K562 (cell line): ENCODE results near the gene AP2A2. TPM values are rescaled to one million over a fixed set of nuclear protein-coding genes. Genes with fewer than 3 reads are reported as not detected.

ENCODE experiments used
- ATAC-seq: fragments of 200-7000 bp; cut with Tn5 transposase; 3 replicates; pipeline ENCODE4 v1.9.1; 2020; ENCODE audit warnings: moderate library complexity
- BruUV-seq: library from RNA; stranded (reverse); fragments of 400-500 nt; replicated peaks from 2 replicates; lab custom pipeline; 2021; lab: Mats Ljungman, UMichigan
- CTCF ChIA-PET: fragments of 300-600 bp; formaldehyde crosslinking; extraction: SDS; loops from one replicate; lab custom pipeline; 2021; ENCODE audit warnings: low intra/inter-chr PET ratio; lab: Yijun Ruan, JAX
- POLR2A ChIA-PET: fragments of 300-600, 350-650 bp; sonication (Branson Sonifier 250); formaldehyde crosslinking; extraction: SDS; loops from one replicate; lab custom pipeline; 2021; ENCODE audit warnings: antibody characterized with exemption, inconsistent platforms; lab: Yijun Ruan, JAX
- DNase-seq, 4 experiments: peaks; one replicate each; pipeline versions ENCODE4 v3.0.0 to v3.0.0-alpha.2; 2011 to 2018; ENCODE audit warnings: low spot score in 3 of 4, mixed read lengths in 3 of 4; ENCODE audit errors: extremely low read depth in 1 of 4
- FAIRE-seq: peaks from 2 replicates; lab custom pipeline; 2011; peaks lifted over from hg19 to GRCh38; lab: Jason Lieb, UNC
- H2AFZ ChIP-seq: 2 replicates; pipeline ENCODE4 v1.6.0; 2011; ENCODE audit warnings: low read depth, low read length, control low read depth, inconsistent platforms
- H3K27ac ChIP-seq: fragments of 200-600 bp; 3 replicates; pipeline ENCODE4 v1.8.0; 2011; ENCODE audit warnings: low read depth, mild to moderate bottlenecking, control low read depth, inconsistent platforms, low read length, moderate library complexity, mixed read lengths; ENCODE audit errors: extremely low read depth
- H3K27me3 ChIP-seq, 2 experiments: fragments of 300-600 bp in 1 of 2; 2 replicates in 1 of 2; 3 replicates in 1 of 2; pipeline versions ENCODE4 v1.6.0 to v1.8.0; 2011; ENCODE audit warnings: inconsistent platforms in 2 of 2, low read length in 2 of 2, mild to moderate bottlenecking in 1 of 2, mixed read lengths in 1 of 2, moderate library complexity in 1 of 2; ENCODE audit not compliant: control insufficient read depth in 2 of 2, insufficient read depth in 2 of 2
- H3K36me3 ChIP-seq: fragments of 300-600 bp; 3 replicates; pipeline ENCODE4 v1.8.0; 2011; ENCODE audit warnings: mild to moderate bottlenecking, low read length, inconsistent platforms; ENCODE audit not compliant: control insufficient read depth, insufficient read depth
- H3K4me1 ChIP-seq, 2 experiments: fragments of 200-600 bp in 1 of 2; replicated peaks in 1 of 2; 2 replicates in 1 of 2; 3 replicates in 1 of 2; pipeline versions ENCODE4 v1.5.1 to v1.8.0; 2011; ENCODE audit warnings: inconsistent platforms in 2 of 2, low read length in 2 of 2, mild to moderate bottlenecking in 1 of 2, mixed read lengths in 1 of 2, moderate library complexity in 1 of 2; ENCODE audit not compliant: control insufficient read depth in 2 of 2, insufficient read depth in 2 of 2
- H3K4me2 ChIP-seq: 2 replicates; pipeline ENCODE4 v1.6.1; 2011; ENCODE audit warnings: low read length, control low read depth, inconsistent platforms, mixed read lengths; ENCODE audit not compliant: insufficient read depth
- H3K4me3 ChIP-seq: fragments of 200-600 bp; sonication (generic), shearing (Covaris generic); 2 replicates; pipeline ENCODE4 v1.5.1; 2016; ENCODE audit warnings: control low read depth, inconsistent platforms
- H3K79me2 ChIP-seq: fragments of 200-600 bp; 3 replicates; pipeline ENCODE4 v1.8.0; 2011; ENCODE audit warnings: low read length, inconsistent platforms; ENCODE audit not compliant: control insufficient read depth, insufficient read depth
- H3K9ac ChIP-seq, 2 experiments: 2 replicates each; pipeline versions ENCODE4 v1.6.0 to v1.6.1; 2011; ENCODE audit warnings: low read depth in 2 of 2, low read length in 2 of 2, control low read depth in 1 of 2, inconsistent platforms in 1 of 2, mild to moderate bottlenecking in 1 of 2, mixed read lengths in 1 of 2; ENCODE audit not compliant: insufficient read depth in 1 of 2
- H3K9me1 ChIP-seq: one replicate; pipeline ENCODE4 v1.6.0; 2011; ENCODE audit warnings: inconsistent platforms, mild to moderate bottlenecking, low read length, moderate library complexity; ENCODE audit not compliant: control insufficient read depth, insufficient read depth
- H3K9me3 ChIP-seq: replicated peaks from 2 replicates; pipeline ENCODE4 v1.5.1; 2011; ENCODE audit warnings: low read depth, low read length, inconsistent platforms; ENCODE audit not compliant: control insufficient read depth, insufficient read depth
- H4K20me1 ChIP-seq: replicated peaks from 2 replicates; pipeline ENCODE4 v1.6.1; 2011; ENCODE audit warnings: low read length, inconsistent platforms, mixed read lengths; ENCODE audit not compliant: control insufficient read depth, insufficient read depth
- ARID3B ChIP-seq: fragments of 250-450 bp; sonication (Bioruptor Pico); IDR thresholded peaks from 2 replicates; pipeline ENCODE4 v1.4.0; 2020; ENCODE audit warnings: borderline replicate concordance
- ATF3 ChIP-seq, 2 experiments: fragments of 450-650 bp in 1 of 2; sonication (generic) in 1 of 2; formaldehyde crosslinking in 1 of 2; IDR thresholded peaks in 1 of 2; conservative IDR thresholded peaks in 1 of 2; 2 replicates each; pipeline versions ENCODE4 v1.6.1 to v1.8.1; 2016 to 2023; ENCODE audit warnings: mild to moderate bottlenecking in 2 of 2, moderate library complexity in 2 of 2, inconsistent platforms in 1 of 2, missing genetic modification reagents in 1 of 2
- E2F6 ChIP-seq, 2 experiments: IDR thresholded peaks; 2 replicates each; pipeline ENCODE4 v1.6.1; 2011; ENCODE audit warnings: borderline replicate concordance in 1 of 2, control low read depth in 1 of 2, low read depth in 1 of 2, low read length in 1 of 2, mild to moderate bottlenecking in 1 of 2, mixed read lengths in 1 of 2, moderate library complexity in 1 of 2; ENCODE audit not compliant: insufficient read depth in 1 of 2, insufficient read length in 1 of 2, poor library complexity in 1 of 2, severe bottlenecking in 1 of 2; ENCODE audit errors: extremely low read depth in 1 of 2
- HMG20A ChIP-seq: fragments of 450-650 bp; formaldehyde crosslinking; conservative IDR thresholded peaks from 2 replicates; pipeline ENCODE4 v1.4.0; 2020; ENCODE audit warnings: mild to moderate bottlenecking, mixed read lengths
- ILF3 ChIP-seq: fragments of 450-650 bp; IDR thresholded peaks from 2 replicates; pipeline ENCODE4 v1.6.1; 2018; ENCODE audit warnings: antibody characterized with exemption, mild to moderate bottlenecking, moderate library complexity, borderline replicate concordance
- JUN ChIP-seq, 2 experiments: sonication (generic) in 1 of 2; formaldehyde crosslinking in 1 of 2; IDR thresholded peaks; 2 replicates each; pipeline versions ENCODE4 v1.6.1 to v1.8.0; 2012 to 2022; ENCODE audit warnings: borderline replicate concordance in 2 of 2, mild to moderate bottlenecking in 2 of 2, improper control_type of control experiment in 1 of 2, low read depth in 1 of 2, low read length in 1 of 2, missing genetic modification reagents in 1 of 2
- MXI1 ChIP-seq: IDR thresholded peaks from 2 replicates; pipeline ENCODE4 v1.6.1; 2011; ENCODE audit warnings: low read depth, mild to moderate bottlenecking, improper control_type of control experiment, low read length
- NELFE ChIP-seq: IDR thresholded peaks from 2 replicates; pipeline ENCODE4 v1.6.1; 2011; ENCODE audit warnings: mild to moderate bottlenecking; ENCODE audit not compliant: insufficient read depth, insufficient read length
- WGBS: fragments of 100-300 bp; shearing (Covaris generic); methylation state at CpG from one replicate; pipeline ENCODE4 v1.1.6; 2016; ENCODE audit warnings: low coverage, mixed read lengths; ENCODE audit not compliant: insufficient coverage; ENCODE audit errors: missing lambda C conversion rate; 5-methylcytosine and 5-hydroxymethylcytosine counted together
- in situ Hi-C: fragments of 300-500 bp; cut with MboI; formaldehyde crosslinking; loops from 4 replicates; pipeline ENCODE4 v1.15.0; 2018; ENCODE audit warnings: inconsistent platforms, mixed read lengths
- intact Hi-C: fragments of 100-400 bp; cut with micrococcal nuclease; formaldehyde crosslinking; loops from 2 replicates; pipeline ENCODE4 v1.14.2; 2022
- polyA plus RNA-seq, 8 experiments: library from polyadenylated mRNA; depleted of rRNA in 4 of 8; stranded (reverse) in 5 of 8; unstranded in 3 of 8; fragments of >200 nt; fragmentation: Nextera tagmentation in 2 of 8; fragmentation: Illumina TruSeq in 1 of 8; extraction: Ambion mirVana in 2 of 8; extraction: Trizol in 1 of 8; gene quantifications; 2 replicates each; pipeline versions ENCODE4 v1.2.1 to v1.2.3, GENCODE V29; 2011 to 2014; ENCODE audit warnings: inconsistent platforms in 1 of 8, missing spikeins in 1 of 8
- total RNA-seq, 7 experiments: library from RNA; depleted of rRNA in 6 of 7; stranded (reverse); fragments of >200 nt in 6 of 7; fragmentation: Illumina TruSeq in 2 of 7; extraction: Trizol in 2 of 7; gene quantifications; 2 replicates each; pipeline versions ENCODE4 v1.2.1 to v1.2.3, GENCODE V29; 2011 to 2021; ENCODE audit warnings: low replicate concordance in 1 of 7

Gene AP2A2
- total and polyA plus RNA-seq, 9 of the 15 experiments (the other 6 are each of a cell fraction or from before 2014, with no cell fraction given) = 0.69 to 41.7 (median 15.2) TPM

- no peak; the same call in 2 of the 3 replicates for ATAC-seq
- H3K79me2 ChIP-seq = no peaks in the 10 kb centered on the region
- no peaks in the 10 kb centered on the region; the same call in 1 of the 2 replicates for H4K20me1 ChIP-seq
- in situ Hi-C loops = no loop called here
- H3K9me1 ChIP-seq = no peaks in the 10 kb centered on the region
- peaks cover 0 to 55% of the 10 kb centered on the region in 2 experiments; a peak in 3 of 5 replicates for H3K27me3 ChIP-seq
- WGBS = 14% methylated on average over 12 of the region's 16 CpGs
- peaks cover 0 to 71% of the 10 kb centered on the region in 2 experiments; a peak in 2 of 5 replicates for H3K4me1 ChIP-seq
- DNase-seq = no peak
- intact Hi-C loops = no loop called here
- no peaks in the 10 kb centered on the region for H3K36me3 ChIP-seq
- TF ChIP-seq ATF3 (IDR thresholded peaks at IDR 0.05) (no peak), ATF3 (CRISPR knock-in tag; conservative IDR thresholded peaks at IDR 0.05) (no peak)
- no peak overlapping the region for H3K4me3 ChIP-seq
- CTCF ChIA-PET = no interaction called here
- FAIRE-seq = no peak
- no peak overlapping the region for H2AFZ ChIP-seq
- BruUV-seq = no TSS peak
- H3K4me2 ChIP-seq = no peak overlapping the region
- no peak overlapping the region for H3K9ac ChIP-seq
- POLR2A ChIA-PET = interaction anchor here (0.5 to 0.7 kb wide), 2 partner anchors 9 to 911 kb away, joined by 3 to 5 read pairs; no protein-coding TSS in a partner anchor
- H3K9me3 ChIP-seq = no peaks in the 10 kb centered on the region
- no peak overlapping the region for H3K27ac ChIP-seq
These were observed 104.0 kb downstream of the AP2A2 start for GRCh38 chr11:1029654-1030053.

GRCh38 chr11:1030086-1030485 is 104.4 kb downstream of the AP2A2 start:
- ATAC-seq = no peak
- H3K79me2 ChIP-seq = no peaks in the 10 kb centered on the region
- H3K4me3 ChIP-seq = no peak overlapping the region
- peaks cover 0 to 70% of the 10 kb centered on the region in 2 experiments; a peak in 2 of 5 replicates for H3K4me1 ChIP-seq
- H3K9me1 ChIP-seq = no peaks in the 10 kb centered on the region
- peaks cover 0 to 55% of the 10 kb centered on the region in 2 experiments; a peak in 3 of 5 replicates for H3K27me3 ChIP-seq
- no peaks in the 10 kb centered on the region; the same call in 1 of the 2 replicates for H4K20me1 ChIP-seq
- POLR2A ChIA-PET = interaction anchor here (0.5 to 0.7 kb wide), 2 partner anchors 8 to 911 kb away, joined by 3 to 5 read pairs; no protein-coding TSS in a partner anchor
- H3K27ac ChIP-seq = no peak overlapping the region
- H3K9ac ChIP-seq = no peak overlapping the region
- no peaks in the 10 kb centered on the region for H3K36me3 ChIP-seq
- H2AFZ ChIP-seq = no peak overlapping the region
- no CpG with 5 or more reads among the region's 16 CpGs for WGBS
- no peak for DNase-seq
- H3K4me2 ChIP-seq = no peak overlapping the region
- intact Hi-C loops (no loop called here), in situ Hi-C loops (no loop called here)
- FAIRE-seq = no peak
- CTCF ChIA-PET = no interaction called here
- H3K9me3 ChIP-seq = no peaks in the 10 kb centered on the region
- BruUV-seq = no TSS peak
- TF ChIP-seq E2F6 (IDR thresholded peaks at IDR 0.05; ENCODE audit: borderline replicate concordance in 1 of 2, extremely low read depth in 1 of 2, insufficient read depth in 1 of 2, insufficient read length in 1 of 2, low read depth in 1 of 2, low read length in 1 of 2, poor library complexity in 1 of 2, severe bottlenecking in 1 of 2) (no peak), ARID3B (CRISPR knock-in tag) (no peak), NELFE (no peak), JUN (IDR thresholded peaks at IDR 0.05; ENCODE audit: borderline replicate concordance, low read depth, low read length) (no peak), JUN (CRISPR knock-in tag; IDR thresholded peaks at IDR 0.05; ENCODE audit: borderline replicate concordance) (no peak), HMG20A (CRISPR knock-in tag) (no peak), MXI1 (no peak), ILF3 (no peak)
